GM18498 (cell line): ENCODE data around the gene ERBB4.
A peak's percentile ranks its signal among the peaks of the same experiment; 100 is the strongest.

Source experiments
- ATAC-seq: cut with Tn5 transposase; IDR thresholded peaks from one replicate; pipeline ENCODE4 v1.9.1; 2021; ENCODE audit warnings: mild to moderate bottlenecking, moderate library complexity; ENCODE audit not compliant: unreplicated experiment

The ERBB4 gene

DNA sequence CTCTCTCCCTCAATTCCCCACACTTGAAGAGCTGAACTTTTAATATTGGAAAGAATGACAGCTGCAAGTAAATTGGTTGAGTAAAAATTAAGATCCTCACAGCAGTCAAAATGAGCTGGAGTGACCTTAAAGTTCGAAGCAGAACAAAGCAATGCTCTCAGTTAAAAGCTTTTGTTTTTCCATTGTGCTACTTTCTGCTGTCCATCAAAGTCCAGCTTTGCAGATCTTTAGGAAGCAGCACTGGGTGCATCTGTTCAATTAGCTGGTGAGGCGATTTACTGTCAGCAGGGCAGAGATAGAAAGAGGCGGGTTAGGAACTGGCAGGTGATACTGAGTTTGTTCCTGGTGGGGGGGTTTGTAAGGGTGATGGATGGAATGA, 1147.4 kb downstream of the ERBB4 start:
- no peak for ATAC-seq

GRCh38 chr2:211390536-211391188, 1147.9 kb downstream of the ERBB4 start:
- ATAC-seq, result no peak

- no peak for ATAC-seq
These were observed 1150.9 kb downstream of the ERBB4 start for GRCh38 chr2:211387734-211388133.

- no peak for ATAC-seq
These were observed 1158.6 kb downstream of the ERBB4 start for GRCh38 chr2:211380041-211380440.

GRCh38 chr2:211376410-211376809, 1162.2 kb downstream of the ERBB4 start:
- no peak for ATAC-seq

DNA sequence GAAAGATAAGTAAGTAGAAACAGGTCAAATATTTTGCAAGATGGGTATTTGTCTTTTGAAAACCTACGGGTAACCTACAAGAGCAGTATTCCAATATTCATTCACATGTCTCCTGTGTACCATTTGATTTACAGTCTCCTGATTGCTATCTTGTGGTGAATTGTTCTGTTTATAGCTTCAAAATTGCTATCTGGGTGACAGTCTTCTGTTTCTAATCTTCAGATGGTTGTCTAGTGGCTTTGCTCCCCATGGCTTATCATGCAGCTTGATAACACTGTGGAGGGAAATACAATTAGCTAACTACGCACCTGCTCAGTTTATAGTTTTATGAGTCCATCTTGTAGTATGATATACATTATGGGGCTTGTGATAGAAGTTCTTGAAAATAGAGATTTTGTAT, 1165.4 kb downstream of the ERBB4 start:
- no peak for ATAC-seq

GRCh38 chr2:211371465-211371864, 1167.1 kb downstream of the ERBB4 start:
- no peak for ATAC-seq

DNA sequence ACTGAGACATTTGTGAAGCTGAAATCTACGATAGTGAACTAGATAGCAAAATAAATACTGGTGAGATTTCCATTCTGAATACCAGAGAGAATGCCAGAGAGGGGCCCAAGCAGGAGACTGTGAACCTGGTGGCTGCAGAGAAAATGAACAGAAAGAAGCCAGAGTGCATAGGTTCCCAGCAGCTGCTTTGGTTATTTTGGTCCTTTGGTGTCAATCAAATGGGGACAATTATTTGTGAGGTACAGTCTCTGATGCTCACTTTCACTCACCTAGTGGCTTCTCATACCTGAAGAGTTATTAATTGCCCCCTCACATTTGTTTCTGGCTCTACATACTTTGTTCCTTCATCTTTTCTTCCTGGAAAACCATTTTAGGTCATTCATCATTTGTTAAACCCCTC, 1170.1 kb downstream of the ERBB4 start:
- no peak for ATAC-seq

DNA sequence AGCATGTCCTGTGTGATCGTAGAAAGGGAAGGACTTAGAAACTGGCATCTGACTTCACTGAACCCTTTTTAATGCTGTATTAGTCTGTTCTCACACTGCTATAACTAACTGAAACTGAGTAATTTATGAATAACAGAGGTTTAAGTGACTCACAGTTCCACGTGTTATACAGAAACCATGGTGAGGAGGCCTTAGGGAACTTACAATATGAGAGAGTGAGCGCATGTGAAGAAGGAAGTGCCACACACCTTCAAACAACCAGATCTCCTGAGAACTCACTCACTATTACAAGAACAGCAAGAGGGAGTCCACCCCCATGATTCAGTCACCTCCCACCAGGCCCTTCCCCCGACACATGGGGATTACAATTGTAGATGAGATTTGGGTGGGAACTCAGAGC, 1170.9 kb downstream of the ERBB4 start:
- ATAC-seq, result peak; percentile 96

DNA sequence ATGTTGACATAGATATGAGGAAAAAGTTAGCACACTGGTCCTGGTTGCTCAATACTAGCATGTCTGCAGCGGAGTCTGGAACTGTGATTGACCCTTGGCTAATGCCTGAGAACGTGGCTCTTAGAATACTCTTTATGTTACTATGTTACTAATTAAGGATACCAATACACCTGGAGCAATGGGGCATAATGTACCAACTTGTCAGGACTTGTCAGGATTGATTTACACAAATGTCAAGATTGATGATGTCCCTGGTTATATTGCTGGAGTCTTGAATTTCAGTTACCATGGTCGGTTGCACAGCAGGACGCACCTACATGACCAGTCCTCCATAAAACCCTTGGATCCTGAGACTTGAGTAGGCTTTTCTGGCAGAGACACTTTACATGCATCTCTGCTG, 1171.3 kb downstream of the ERBB4 start:
- no peak for ATAC-seq

GRCh38 chr2:211364911-211365310, 1173.7 kb downstream of the ERBB4 start:
- no peak for ATAC-seq

DNA sequence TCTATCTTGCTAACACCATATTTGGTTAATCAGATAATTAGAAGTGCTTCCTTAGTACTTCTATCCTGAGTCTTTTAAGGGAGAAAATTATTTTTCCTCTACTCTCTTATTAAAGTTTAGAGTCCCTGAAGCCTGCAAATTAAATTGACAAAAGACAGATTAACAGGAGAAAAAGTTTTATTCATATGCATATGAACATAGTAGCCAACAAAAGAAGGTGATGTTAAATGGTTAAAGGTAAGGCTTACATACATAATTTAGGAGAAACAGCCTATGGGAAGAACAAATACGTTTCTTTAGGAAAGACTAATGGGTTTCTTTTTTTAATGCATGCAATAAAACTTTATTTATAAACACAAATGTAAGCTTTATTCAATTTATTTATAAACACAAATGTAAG, 1177.2 kb downstream of the ERBB4 start:
- ATAC-seq, result no peak

- no peak for ATAC-seq
These were observed 1179.3 kb downstream of the ERBB4 start for GRCh38 chr2:211359347-211359746.

DNA sequence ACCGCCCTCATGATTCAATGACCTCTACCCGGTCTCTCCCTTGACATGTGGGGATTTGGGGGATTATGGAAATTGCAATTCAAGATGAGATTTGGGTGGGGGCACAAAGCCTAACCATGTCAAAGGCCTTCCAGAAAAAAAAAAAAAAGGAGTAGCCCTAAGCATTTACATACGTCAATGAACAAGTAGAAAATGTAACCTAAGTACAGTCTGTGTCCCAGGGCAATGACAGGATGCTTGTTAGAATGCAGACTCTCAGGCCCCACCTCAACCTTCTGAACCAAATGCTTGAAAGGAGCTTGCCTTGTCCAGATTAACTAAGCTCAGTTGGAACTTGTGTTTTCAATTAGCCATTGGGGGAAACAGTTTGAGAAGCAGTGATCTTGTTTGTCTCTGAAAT, 1180.1 kb downstream of the ERBB4 start:
- no peak for ATAC-seq

DNA sequence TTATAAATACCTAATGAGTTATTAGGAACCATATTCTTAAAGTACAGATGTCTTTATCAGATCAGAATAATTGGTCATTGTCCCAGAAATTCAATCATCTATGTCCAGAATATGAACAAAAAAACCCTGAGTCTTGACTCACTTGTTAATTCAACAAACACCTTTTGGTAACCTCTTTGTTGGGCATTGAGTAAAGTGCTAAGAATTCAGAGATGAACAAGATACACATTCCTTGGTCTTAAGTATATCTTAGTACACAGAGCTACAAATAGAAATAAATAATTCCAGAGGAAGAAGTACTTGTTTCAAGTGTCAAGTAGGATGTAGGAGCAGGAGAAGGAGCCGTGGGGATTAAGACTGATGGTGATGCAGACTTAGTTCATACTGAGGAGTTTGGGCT, 1184.1 kb downstream of the ERBB4 start:
- no peak for ATAC-seq

- ATAC-seq, result no peak
These were observed 1186.6 kb downstream of the ERBB4 start for GRCh38 chr2:211351987-211352386.

DNA sequence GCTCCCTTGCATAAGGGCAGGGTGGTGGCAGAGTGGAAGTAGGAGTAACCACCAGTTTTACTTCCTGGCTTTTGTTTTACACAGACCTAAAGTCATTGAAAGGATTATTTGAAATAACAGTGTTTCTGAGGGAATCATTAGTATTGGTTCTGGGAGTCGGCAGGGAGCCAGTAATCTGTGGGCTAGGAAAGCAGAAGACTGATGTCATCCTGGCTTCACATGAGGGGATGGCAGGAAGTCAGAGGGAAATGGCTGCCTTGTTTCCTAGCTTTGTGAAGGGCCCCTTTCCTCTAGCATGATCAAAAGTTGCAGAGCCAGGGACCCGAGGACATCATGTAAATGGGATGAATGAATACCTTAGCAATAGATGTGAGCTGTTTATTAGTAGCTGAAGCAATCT, 1189.6 kb downstream of the ERBB4 start:
- no peak for ATAC-seq

- ATAC-seq, result no peak
These were observed 1191.3 kb downstream of the ERBB4 start for GRCh38 chr2:211347328-211347727.

GRCh38 chr2:211344289-211344688, 1194.3 kb downstream of the ERBB4 start:
- ATAC-seq, result no peak

DNA sequence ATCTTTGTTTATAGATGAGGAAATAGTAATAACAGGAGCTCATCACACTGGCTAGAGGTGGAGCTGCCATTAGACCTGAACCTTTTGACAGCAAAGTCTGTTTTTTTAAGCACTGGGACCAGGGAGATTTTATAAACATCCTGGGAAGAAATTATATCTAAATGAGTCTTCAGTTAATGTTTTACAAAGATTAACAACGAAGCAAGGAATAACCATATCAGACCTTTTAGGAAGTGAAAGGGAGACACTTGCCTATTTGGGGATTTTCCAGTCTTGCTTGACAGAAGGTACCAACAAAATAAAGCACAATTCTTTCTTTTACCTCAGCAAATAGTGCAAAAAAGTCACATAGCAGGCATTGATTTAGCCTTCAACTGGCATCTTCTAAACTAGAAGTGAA, 1205.2 kb downstream of the ERBB4 start:
- no peak for ATAC-seq

- no peak for ATAC-seq
These were observed 1206.9 kb downstream of the ERBB4 start for GRCh38 chr2:211331736-211332135.

GRCh38 chr2:211329882-211330281, 1208.7 kb downstream of the ERBB4 start:
- no peak for ATAC-seq

DNA sequence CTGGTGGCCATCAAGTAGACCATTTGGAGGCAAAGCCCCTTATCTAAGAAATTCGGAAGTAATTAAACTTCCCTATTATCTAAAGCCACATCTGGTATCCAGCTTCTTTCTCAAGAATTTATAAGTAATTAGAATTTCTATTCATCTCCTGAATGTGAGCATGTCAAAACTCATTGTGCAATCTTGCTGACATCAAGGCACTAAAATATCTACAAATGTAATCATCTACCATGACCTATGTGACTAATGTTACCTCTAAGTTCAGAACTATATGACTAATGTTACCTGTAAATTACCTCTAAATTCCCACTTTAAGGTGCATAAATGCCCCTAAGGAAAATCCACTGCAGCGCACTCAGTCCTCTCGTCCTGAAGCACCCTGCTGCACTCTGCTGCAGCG, 1209.2 kb downstream of the ERBB4 start:
- no peak for ATAC-seq
